Endometrial microvascular endothelial cells (primary cell): ENCODE results near the gene ERAP2. TPM values are rescaled to one million over a fixed set of nuclear protein-coding genes. Genes with fewer than 3 reads are reported as not detected.

Experiments
- in situ Hi-C: cut with HindIII; loops from 2 replicates; pipeline ENCODE4 v1.10.0; 2017; ENCODE audit warnings: low sequenced_read_pairs, low pct_unique_long_range_greater_than_20kb; ENCODE audit errors: inconsistent ontology term
- total RNA-seq: library from RNA; depleted of rRNA; stranded (reverse); fragments of >200 nt; gene quantifications from one replicate; pipeline ENCODE4 v1.2.3, GENCODE V29; 2015; ENCODE audit errors: inconsistent ontology term

Gene ERAP2
- total RNA-seq, 1 donor from 2014 or later: 12.5 TPM

DNA sequence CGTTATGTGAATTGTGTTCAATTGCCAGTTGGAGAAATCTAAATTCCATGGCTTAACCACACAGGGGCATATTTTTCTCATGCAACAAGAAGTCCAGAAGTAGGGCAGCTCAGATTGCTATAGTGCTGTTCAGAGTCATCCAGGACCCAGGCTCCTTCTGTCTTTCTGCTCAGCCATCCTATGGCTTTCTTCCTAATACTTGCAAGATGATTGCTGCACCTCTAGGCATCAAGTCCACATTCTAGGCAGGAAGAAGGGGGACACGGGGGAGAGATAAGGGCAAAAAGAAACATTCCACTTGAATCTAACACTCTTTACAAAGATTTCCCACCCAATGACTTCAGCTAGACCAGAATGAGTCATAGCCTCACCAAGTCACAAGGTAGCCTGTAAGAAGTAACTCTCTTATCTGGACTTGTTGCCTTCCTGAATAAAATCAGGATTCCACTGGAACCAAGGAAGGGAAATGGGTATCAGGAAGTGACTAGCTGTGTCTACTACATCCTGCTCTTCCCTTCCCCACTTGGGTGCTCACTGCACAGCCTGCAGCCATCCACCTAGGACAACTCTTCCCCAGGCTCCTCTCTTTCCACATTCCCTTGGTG is 5.3 kb downstream of the ERAP2 start:
- in situ Hi-C loops: no loop called here

DNA sequence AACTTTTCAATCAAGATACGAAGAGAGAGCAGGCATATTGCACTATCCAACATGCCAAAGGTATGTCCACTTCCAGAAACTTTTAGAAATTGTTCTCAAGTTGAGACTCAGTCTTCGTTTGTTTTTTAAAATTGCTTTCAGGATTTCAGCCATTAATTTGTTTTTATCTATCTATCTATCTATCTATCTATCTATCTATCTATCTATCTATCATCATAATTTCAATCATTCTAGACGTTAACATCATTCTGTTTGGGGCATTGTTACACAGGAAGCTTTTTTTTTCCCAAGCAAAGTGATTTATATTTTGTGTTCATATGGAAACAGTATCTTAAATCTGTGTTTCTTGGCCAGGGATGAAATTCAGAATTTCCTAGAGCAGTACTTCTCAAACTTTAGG is 7.6 kb downstream of the ERAP2 start:
- in situ Hi-C loops: no loop called here

DNA sequence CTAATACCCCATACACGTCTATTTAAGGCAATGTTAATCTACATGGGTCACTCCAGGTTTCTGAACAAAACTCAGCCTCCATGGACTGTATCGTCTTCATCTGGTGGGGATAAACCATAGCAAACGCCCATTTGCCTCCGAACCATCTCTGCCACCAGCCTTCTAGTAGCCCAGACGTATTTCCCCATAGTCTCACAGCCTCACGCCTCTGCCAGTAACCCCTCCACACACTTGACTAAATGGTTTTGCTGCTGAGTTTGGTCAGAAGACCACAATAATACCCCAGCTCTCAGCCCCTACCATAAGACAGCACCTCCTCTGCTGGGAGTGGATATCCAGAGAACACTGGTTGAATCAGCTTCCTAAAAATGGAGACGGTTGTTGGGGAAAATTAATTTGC is 8.7 kb downstream of the ERAP2 start:
- in situ Hi-C loops: no loop called here

DNA sequence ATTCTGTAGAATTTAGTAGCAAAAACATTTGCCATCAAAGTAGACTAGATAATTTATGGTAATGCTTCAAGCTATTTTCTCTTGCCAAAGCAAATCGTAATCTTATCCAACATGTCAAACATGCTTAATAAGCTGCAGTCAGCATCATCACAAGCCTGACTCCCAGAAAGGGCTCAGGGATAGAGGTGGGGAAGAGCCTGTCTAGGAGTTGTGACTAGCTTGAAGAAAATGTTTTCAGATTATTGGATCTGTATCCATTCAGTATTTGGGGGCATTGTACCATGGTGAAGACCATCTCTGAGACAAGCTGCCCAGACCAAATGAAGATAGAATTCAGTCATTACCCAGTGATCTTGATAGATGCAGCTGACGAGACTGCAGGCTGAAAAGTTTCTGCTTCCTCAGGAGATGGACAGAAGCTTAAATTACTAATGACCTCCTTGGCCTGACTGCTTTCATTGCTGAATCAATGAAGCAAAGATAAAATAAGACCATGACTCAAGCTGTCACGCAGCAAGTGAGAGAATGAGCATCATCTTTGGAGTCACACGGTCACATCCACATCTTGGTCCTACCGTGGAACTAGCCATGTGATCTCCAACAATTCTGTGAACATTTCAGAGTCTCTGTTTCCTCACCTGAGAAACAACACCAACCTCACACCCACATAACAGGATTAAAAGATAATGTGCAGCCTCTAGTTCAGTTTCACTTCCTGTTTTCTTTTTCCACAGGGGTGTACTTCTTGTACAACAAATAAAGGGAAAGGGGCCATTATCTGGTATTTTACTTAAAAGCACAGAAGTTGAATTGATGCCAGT is 9.4 kb downstream of the ERAP2 start:
- in situ Hi-C loops: no loop called here

DNA sequence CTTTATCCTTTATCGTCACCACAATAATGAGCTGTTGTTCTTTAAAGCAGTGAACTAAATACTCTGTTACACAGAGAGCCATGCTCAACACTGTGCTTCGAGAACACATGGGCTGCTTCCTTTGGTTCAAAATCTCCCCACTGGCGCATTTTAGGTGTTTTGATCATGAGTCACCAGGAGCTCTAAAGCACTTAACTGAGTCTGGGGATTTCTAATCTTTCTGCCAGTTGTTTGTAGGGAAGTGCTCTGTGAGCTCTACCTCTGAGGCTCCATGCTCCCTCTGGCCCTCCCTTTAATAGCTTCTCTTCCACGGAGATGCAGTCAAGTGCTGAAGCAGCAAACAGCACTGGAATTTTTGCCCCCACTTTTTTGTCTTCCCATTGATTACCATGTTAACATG is 17.0 kb downstream of the ERAP2 start:
- in situ Hi-C loops: no loop called here

DNA sequence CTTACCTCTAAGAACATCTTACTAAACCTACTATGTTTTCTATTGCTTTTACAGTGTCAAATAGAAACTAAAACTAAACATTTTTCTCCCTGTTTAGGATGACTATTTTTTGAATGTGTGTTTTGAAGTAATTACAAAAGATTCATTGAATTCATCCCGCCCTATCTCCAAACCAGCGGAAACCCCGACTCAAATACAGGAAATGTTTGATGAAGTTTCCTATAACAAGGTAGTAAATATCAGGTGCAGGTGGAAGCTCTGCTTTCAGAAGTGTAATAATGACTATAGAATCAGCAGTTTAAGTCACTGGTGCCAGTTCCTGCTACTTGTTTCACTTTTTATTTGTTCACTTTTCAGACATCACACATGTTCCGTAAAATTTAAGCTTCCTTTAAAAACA is 20.0 kb downstream of the ERAP2 start:
- in situ Hi-C loops: no loop called here

DNA sequence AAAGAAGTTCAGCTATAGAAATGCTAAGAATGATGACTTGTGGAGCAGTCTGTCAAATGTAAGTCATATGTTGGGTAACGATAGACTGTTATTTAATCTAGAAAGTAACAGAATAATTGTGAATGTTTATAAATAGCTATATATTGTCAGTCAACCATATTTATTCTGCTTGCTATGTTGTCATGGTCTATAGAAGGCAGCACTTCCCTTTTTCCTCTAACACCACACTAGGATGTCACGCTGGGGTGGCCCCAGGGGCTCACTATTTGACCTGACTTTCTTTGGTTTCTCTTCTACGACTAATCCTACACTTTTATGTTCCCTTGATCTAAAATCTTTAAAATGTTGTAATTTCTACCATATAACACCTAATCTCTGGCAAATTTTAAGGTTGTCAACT is 20.5 kb downstream of the ERAP2 start:
- in situ Hi-C loops: no loop called here

DNA sequence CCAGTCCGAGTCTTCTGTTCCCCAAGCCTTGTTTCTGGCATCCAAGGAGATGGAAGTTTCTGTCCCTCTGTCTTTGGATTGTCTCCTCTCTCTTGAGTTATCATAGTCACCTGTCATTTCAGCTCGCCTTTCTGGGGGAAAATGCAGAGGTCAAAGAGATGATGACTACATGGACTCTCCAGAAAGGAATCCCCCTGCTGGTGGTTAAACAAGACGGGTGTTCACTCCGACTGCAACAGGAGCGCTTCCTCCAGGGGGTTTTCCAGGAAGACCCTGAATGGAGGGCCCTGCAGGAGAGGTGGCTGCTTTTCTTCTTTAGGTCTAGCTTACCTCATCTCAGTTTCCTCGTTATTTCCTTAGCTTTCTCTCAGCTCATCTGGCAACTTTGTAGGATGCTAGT is 25.1 kb downstream of the ERAP2 start:
- in situ Hi-C loops: no loop called here

DNA sequence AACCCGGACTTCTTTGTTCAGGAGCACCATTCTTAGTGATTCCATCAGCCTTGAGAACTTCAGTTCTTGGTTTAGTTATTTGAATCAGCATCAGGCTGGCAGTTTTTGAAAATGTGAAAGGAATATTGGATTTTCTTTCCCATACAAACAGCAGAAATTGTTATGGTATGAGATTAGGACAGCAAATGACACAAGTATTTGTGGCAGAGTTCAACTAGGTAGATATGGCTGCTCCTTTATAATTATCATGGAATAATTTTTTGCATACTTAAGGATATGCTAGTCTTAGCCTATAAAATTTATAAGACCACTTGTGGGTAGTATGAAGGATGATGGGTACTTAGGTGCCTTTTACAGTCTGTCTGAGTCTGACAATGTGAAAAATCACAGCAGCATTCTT is 25.5 kb downstream of the ERAP2 start:
- in situ Hi-C loops: no loop called here

DNA sequence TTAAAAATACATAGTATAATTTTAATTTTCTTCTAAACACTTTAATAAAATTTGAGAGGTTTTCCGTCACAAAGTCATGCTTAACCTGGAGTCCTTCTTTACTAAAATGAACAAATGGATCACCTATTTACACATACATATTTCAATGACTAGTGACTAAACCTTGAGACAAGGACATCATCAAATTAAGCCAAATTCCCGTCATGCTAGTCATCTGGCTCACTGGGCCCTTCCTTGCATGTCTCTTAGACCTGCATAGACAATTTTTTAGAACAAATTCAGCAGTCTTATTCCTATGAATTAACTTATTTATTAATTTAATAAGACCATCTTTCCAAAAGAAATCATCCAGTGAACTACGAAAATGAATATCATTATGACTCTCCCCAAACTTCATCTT is 26.6 kb downstream of the ERAP2 start:
- in situ Hi-C loops: no loop called here

DNA sequence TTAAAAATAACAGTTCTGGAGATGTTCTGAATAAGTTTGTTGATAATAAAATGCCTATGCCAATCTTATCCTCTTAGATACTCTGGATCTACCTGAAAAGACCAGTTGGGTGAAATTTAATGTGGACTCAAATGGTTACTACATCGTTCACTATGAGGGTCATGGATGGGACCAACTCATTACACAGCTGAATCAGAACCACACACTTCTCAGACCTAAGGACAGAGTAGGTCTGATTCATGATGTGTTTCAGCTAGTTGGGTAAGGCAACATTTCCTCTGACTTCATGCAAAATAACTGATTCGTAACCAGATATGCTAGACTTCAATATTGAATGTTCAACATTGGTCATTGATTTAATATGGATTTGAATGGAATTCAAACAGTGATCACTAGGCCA is 27.0 kb downstream of the ERAP2 start:
- in situ Hi-C loops: no loop called here

DNA sequence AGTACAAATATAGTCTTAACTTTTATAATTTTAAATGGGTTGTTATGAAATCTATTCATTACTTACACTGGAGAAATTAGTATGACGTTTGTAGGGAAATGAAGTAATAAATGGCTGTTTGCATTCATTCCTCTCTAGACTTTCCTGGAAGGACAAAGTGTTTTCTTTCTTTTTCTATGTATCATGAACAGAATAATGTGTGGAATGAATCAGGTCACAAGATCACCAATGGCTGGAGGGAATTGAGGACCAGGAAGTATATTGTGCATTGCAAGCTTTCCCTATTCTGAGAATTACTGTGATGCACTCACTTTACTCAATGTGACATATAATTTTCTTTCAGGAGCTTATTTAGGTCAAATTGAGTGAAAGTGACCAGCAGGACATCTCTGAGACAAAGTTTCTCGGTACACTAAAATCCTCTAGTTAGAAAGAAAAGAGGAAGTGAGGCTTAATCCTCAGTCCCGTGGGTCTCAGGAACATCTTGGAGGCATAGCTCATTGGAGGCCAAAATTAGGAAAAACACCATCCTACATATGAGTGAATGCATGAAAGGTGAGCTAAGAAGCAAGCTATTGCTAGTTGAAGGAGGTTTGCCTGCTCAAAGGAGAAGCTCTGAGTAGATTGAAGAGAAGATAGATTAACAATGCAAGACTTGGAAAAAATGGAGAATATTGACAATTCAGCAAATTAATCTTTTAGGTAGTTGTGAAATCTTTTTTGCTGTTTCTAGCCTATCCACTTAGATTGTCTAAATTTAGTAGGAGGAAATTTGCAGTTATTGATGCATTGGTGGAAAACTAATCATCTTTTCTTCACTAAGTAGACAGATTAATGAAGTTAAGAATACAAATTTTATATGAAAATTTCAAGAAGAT is 28.0 kb downstream of the ERAP2 start:
- in situ Hi-C loops: no loop called here

DNA sequence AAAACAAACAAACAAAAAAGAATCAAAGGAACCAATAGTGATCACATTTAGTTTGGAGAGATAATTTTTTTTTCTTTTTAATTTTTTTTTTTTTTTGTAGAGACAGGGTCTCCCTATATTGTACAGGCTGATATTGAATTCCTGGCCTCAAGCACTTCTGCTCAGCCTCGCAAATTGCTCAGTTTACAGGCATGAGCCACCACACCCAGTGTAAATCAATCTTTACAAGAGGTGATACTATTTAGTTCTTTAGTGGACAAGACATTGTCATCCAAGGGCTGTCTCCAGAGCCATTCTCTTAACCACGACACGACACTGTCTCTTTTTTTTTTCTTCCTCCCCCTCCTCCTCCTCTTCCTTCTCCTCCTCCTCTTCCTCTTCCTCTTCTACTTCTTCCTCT is 29.6 kb downstream of the ERAP2 start:
- in situ Hi-C loops: no loop called here

DNA sequence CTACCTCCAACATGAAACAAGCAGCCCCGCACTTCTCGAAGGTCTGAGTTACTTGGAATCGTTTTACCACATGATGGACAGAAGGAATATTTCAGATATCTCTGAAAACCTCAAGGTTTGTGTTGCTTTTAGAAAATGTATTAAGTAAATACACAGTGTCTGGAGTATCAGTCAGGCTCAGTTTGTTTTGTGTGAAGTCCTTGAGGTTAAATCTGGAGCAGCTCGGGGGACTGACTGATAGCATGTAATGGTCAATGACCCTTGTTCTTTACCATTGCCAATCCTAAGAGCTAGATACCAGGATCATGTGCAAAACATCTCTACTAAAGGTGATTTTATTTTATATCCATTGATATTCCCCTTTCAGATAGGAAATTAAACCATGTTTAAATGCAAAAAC is 32.7 kb downstream of the ERAP2 start:
- in situ Hi-C loops: no loop called here

DNA sequence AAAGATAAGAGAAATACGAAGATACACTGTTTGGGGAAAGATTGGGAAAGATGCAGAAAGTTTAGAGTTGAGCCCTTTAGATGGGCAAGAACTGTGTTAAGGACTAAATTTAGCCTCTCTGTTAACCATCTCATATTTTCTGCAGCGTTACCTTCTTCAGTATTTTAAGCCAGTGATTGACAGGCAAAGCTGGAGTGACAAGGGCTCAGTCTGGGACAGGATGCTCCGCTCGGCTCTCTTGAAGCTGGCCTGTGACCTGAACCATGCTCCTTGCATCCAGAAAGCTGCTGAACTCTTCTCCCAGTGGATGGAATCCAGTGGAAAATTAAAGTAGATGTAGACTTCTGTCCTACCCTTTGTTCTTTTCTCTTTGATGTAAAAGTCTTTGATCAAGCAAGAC is 33.1 kb downstream of the ERAP2 start:
- in situ Hi-C loops: no loop called here

DNA sequence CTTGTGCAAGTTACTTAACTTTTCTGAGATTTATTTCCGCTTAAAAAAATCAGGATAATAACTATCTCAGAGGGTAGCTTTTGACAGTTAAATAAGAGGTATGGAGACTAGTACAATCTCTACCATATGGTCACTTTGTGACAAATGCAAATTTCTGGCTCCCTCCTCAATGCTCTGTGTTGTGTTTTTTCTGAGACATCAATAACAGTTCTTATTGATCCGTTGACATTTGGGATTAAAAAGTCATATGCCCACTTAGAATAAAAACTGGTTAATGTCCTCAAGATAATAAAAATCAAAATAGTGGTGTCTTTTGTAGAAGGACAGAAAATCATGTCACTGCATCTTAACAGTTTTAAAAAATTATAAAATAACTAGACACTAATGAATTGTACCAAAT is 34.8 kb downstream of the ERAP2 start:
- in situ Hi-C loops: no loop called here

DNA sequence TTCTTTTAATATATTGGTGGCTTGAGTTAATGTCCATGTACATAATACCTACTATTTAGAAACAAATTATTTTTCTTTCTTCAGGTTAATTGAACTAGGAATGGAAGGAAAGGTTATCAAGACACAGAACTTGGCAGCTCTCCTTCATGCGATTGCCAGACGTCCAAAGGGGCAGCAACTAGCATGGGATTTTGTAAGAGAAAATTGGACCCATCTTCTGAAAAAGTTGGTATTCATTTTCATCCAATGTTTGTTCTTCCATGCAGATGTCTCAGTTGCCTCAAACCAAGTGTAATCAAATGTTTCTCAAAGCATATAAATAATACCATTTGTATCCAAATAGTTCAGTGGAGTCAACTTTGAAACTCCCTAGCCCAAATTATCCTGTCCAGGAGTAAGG is 36.9 kb downstream of the ERAP2 start:
- in situ Hi-C loops: no loop called here

DNA sequence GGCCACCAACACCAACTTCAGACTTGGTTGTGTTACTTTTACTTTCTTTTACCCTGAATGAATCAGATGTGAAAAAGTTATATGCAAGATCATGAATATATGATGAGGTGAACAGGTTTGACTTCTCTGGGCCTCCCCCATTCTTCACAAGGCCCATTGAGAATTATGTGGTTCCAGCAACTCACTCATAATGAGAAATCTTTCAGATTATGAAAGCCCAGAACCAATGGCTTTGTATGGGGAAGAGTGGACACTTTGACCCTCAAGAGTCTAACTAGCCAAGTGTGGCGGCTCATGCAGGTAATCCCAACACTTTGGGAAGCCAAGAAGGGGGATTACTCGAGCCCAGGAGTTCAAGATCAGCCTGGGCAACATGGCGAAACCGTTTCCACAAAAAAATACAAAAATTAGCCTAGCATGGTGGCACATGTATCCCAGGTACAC is 43.5 kb downstream of the ERAP2 start:
- in situ Hi-C loops: no loop called here

DNA sequence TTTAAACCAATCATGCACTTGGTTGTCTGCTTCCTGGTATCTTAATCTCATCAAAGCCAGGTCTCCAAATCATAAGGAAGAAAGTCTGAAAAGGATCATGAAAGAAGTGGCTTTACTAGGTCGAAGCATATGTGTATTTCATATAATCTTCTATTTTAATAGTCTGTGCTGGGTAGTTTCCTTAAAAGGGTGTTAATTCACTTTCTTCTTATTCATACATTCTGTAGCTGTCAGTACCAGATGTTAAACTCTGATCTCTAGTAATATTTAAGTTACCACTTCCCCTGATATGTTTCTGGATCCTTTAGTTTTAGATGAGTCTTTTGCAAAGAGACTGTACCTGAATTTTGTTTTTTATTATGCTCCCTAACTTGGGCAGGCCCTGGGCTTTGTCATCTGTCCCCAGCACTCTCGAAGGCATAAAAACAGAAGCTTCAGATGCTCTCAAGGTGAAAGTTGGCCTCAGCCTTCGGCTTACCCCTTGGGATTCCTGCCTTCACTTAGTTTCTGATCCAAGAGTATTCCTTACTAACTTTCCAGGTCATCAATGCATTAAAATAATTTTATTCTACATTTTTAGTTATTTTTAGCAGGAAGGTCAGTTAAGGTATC is 44.5 kb downstream of the ERAP2 start:
- in situ Hi-C loops: no loop called here
